ENCODE results near the gene DGCR6L.
"Not testable (repeated sequence)": the region's sequence is repeated elsewhere in the genome, so short reads cannot be mapped to it uniquely, and the experiment has no call there.

DGCR6L gene

GRCh38 chr22:20304646-20305045, 15.2 kb downstream of the DGCR6L start:
- H3K9me3 ChIP-seq (ENCODE audit: insufficient read depth, low read depth, low read length) = no peaks in the 10 kb centered on the region
- H3K9ac ChIP-seq (ENCODE audit: low read depth, low read length) = no peak overlapping the region
- H3K4me3 ChIP-seq (ENCODE audit: low read length) = no peak overlapping the region
- no peaks in the 10 kb centered on the region for H3K36me3 ChIP-seq (ENCODE audit: insufficient read depth, low read depth, low read length)
- H3K4me1 ChIP-seq (ENCODE audit: insufficient read depth, low read length) = no peaks in the 10 kb centered on the region
- H3K27me3 ChIP-seq (ENCODE audit: insufficient read depth, low read length) = peaks cover 32% of the 10 kb centered on the region
- H3K27ac ChIP-seq (ENCODE audit: low read length) = no peak overlapping the region

- peaks cover 39% of the 10 kb centered on the region for H3K27me3 ChIP-seq (ENCODE audit: insufficient read depth, low read length)
- H3K4me1 ChIP-seq (ENCODE audit: insufficient read depth, low read length); H3K36me3 ChIP-seq (ENCODE audit: insufficient read depth, low read depth, low read length); H3K9me3 ChIP-seq (ENCODE audit: insufficient read depth, low read depth, low read length); H3K27ac ChIP-seq (ENCODE audit: low read length); H3K9ac ChIP-seq (ENCODE audit: low read depth, low read length); H3K4me3 ChIP-seq (ENCODE audit: low read length): not testable (repeated sequence)
Measured at GRCh38 chr22:20303229-20303534, 16.7 kb downstream of the DGCR6L start.

GRCh38 chr22:20302438-20303228, 17.2 kb downstream of the DGCR6L start:
- no peaks in the 10 kb centered on the region for H3K4me1 ChIP-seq (ENCODE audit: insufficient read depth, low read length)
- H3K9me3 ChIP-seq (ENCODE audit: insufficient read depth, low read depth, low read length) = no peaks in the 10 kb centered on the region
- H3K27me3 ChIP-seq (ENCODE audit: insufficient read depth, low read length) = peaks cover 44% of the 10 kb centered on the region
- no peak overlapping the region for H3K27ac ChIP-seq (ENCODE audit: low read length)
- H3K36me3 ChIP-seq (ENCODE audit: insufficient read depth, low read depth, low read length) = no peaks in the 10 kb centered on the region
- no peak overlapping the region for H3K4me3 ChIP-seq (ENCODE audit: low read length)
- no peak overlapping the region for H3K9ac ChIP-seq (ENCODE audit: low read depth, low read length)

- Histone ChIP-seq H3K27me3 (ENCODE audit: insufficient read depth, low read length) (peaks cover 62% of the 10 kb centered on the region), H3K27ac (ENCODE audit: low read length) (no peak overlapping the region), H3K36me3 (ENCODE audit: insufficient read depth, low read depth, low read length) (no peaks in the 10 kb centered on the region), H3K4me1 (ENCODE audit: insufficient read depth, low read length) (no peaks in the 10 kb centered on the region), H3K9me3 (ENCODE audit: insufficient read depth, low read depth, low read length) (no peaks in the 10 kb centered on the region), H3K4me3 (ENCODE audit: low read length) (peak overlapping the region; percentile 69), H3K9ac (ENCODE audit: low read depth, low read length) (no peak overlapping the region)
Measured at GRCh38 chr22:20299746-20300136, 20.1 kb downstream of the DGCR6L start.

GRCh38 chr22:20298803-20299745, 20.8 kb downstream of the DGCR6L start:
- Histone ChIP-seq H3K9ac (ENCODE audit: low read depth, low read length) (no peak overlapping the region; the same call in 1 of the 2 replicates), H3K4me1 (ENCODE audit: insufficient read depth, low read length) (no peaks in the 10 kb centered on the region), H3K27me3 (ENCODE audit: insufficient read depth, low read length) (peaks cover 62% of the 10 kb centered on the region), H3K9me3 (ENCODE audit: insufficient read depth, low read depth, low read length) (no peaks in the 10 kb centered on the region), H3K36me3 (ENCODE audit: insufficient read depth, low read depth, low read length) (no peaks in the 10 kb centered on the region), H3K27ac (ENCODE audit: low read length) (no peak overlapping the region), H3K4me3 (ENCODE audit: low read length) (peak overlapping the region; percentile 69)

- Histone ChIP-seq H3K36me3 (ENCODE audit: insufficient read depth, low read depth, low read length) (no peaks in the 10 kb centered on the region), H3K9ac (ENCODE audit: low read depth, low read length) (no peak overlapping the region; the same call in 1 of the 2 replicates), H3K4me3 (ENCODE audit: low read length) (peak overlapping the region; percentile 69), H3K4me1 (ENCODE audit: insufficient read depth, low read length) (no peaks in the 10 kb centered on the region), H3K27ac (ENCODE audit: low read length) (no peak overlapping the region), H3K9me3 (ENCODE audit: insufficient read depth, low read depth, low read length) (no peaks in the 10 kb centered on the region), H3K27me3 (ENCODE audit: insufficient read depth, low read length) (peaks cover 62% of the 10 kb centered on the region)
Measured at GRCh38 chr22:20298110-20298802, 21.6 kb downstream of the DGCR6L start.

GRCh38 chr22:20297414-20298109, 22.3 kb downstream of the DGCR6L start:
- Histone ChIP-seq H3K4me3 (ENCODE audit: low read length) (no peak overlapping the region), H3K36me3 (ENCODE audit: insufficient read depth, low read depth, low read length) (no peaks in the 10 kb centered on the region), H3K27ac (ENCODE audit: low read length) (no peak overlapping the region), H3K9me3 (ENCODE audit: insufficient read depth, low read depth, low read length) (no peaks in the 10 kb centered on the region), H3K4me1 (ENCODE audit: insufficient read depth, low read length) (no peaks in the 10 kb centered on the region), H3K9ac (ENCODE audit: low read depth, low read length) (no peak overlapping the region), H3K27me3 (ENCODE audit: insufficient read depth, low read length) (peaks cover 58% of the 10 kb centered on the region)

- Histone ChIP-seq H3K27me3 (ENCODE audit: insufficient read depth, low read length) (peaks cover 49% of the 10 kb centered on the region), H3K9ac (ENCODE audit: low read depth, low read length) (no peak overlapping the region), H3K4me1 (ENCODE audit: insufficient read depth, low read length) (no peaks in the 10 kb centered on the region)
Measured at GRCh38 chr22:20296598-20296997, 23.3 kb downstream of the DGCR6L start.

GRCh38 chr22:20295262-20296064, 24.4 kb downstream of the DGCR6L start:
- Histone ChIP-seq H3K9me3 (ENCODE audit: insufficient read depth, low read depth, low read length) (no peaks in the 10 kb centered on the region), H3K27ac (ENCODE audit: low read length) (no peak overlapping the region), H3K4me3 (ENCODE audit: low read length) (no peak overlapping the region), H3K36me3 (ENCODE audit: insufficient read depth, low read depth, low read length) (no peaks in the 10 kb centered on the region), H3K9ac (ENCODE audit: low read depth, low read length) (no peak overlapping the region), H3K4me1 (ENCODE audit: insufficient read depth, low read length) (no peaks in the 10 kb centered on the region), H3K27me3 (ENCODE audit: insufficient read depth, low read length) (peaks cover 37% of the 10 kb centered on the region)

More at GRCh38 chr22:20296598-20296997, 23.3 kb downstream of the DGCR6L start:
- H3K36me3 ChIP-seq (ENCODE audit: insufficient read depth, low read depth, low read length) = no peaks in the 10 kb centered on the region
- H3K9me3 ChIP-seq (ENCODE audit: insufficient read depth, low read depth, low read length) = no peaks in the 10 kb centered on the region
- no peak overlapping the region for H3K27ac ChIP-seq (ENCODE audit: low read length)
- H3K4me3 ChIP-seq (ENCODE audit: low read length) = no peak overlapping the region

GRCh38 chr22:20292673-20293232, 27.1 kb downstream of the DGCR6L start:
- Histone ChIP-seq H3K4me3 (ENCODE audit: low read length) (no peak overlapping the region), H3K36me3 (ENCODE audit: insufficient read depth, low read depth, low read length) (no peaks in the 10 kb centered on the region), H3K9me3 (ENCODE audit: insufficient read depth, low read depth, low read length) (no peaks in the 10 kb centered on the region), H3K4me1 (ENCODE audit: insufficient read depth, low read length) (no peaks in the 10 kb centered on the region), H3K9ac (ENCODE audit: low read depth, low read length) (no peak overlapping the region), H3K27me3 (ENCODE audit: insufficient read depth, low read length) (peaks cover 18% of the 10 kb centered on the region), H3K27ac (ENCODE audit: low read length) (no peak overlapping the region)

All from iPS-20b (cell line).